ENCODE data around the gene GPX1.
"Not testable (repeated sequence)": the region's sequence is repeated elsewhere in the genome, so short reads cannot be mapped to it uniquely, and the experiment has no call there.

GPX1 gene

DNA sequence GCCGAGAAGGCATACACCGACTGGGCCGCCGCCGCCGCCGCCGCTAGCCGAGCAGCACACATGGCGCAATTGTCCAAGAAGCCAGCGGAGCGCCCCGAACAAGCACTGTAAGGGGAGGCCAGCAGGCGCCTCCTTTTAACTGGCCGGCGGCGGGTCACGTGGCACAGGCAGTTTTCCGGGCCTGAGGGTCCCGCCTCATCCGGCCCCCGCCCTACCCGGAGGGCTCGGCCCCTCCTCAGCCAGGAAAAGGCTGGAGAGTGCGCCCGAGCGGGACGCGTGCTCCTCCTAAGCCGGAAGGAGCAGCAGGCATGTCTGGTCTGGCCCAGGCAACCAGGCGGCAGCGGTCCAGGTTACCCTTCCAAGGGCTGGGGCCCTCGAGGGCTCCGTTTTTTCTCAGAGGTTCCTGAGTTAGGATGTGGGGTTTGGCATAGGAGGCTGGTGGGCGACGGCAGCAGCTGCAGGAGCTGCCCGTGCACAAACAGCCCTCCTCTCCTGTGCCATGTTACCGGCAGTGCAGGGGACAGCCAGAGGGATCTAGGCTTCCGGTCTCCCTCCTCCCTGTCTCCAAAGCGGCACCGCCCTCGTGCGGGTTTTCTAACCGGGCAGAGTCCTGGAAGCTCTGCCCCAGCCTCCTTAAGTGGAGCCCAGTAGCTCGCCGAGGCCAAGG is at the start of gene GPX1:
Gene GPX1, minus strand, starts transcription at position 137 of the 667 bp plus-strand sequence. Its CDS starts 75 bp downstream, at position 62.
- peak; percentile 89 for DNase-seq (ENCODE audit: extremely low read depth, insufficient read length)
- Histone ChIP-seq H3K36me3 (ENCODE audit: control insufficient read depth, insufficient read depth, low read length) (peaks cover 18% of the 10 kb centered on the region), H3K4me3 (replicated peaks; ENCODE audit: low read depth, low read length) (peak within 1 kb of the TSS; percentile 93), H3K27me3 (replicated peaks; ENCODE audit: control insufficient read depth, insufficient read depth, low read length) (no peaks in the 10 kb centered on the region)
- TF ChIP-seq, protein P1, sequence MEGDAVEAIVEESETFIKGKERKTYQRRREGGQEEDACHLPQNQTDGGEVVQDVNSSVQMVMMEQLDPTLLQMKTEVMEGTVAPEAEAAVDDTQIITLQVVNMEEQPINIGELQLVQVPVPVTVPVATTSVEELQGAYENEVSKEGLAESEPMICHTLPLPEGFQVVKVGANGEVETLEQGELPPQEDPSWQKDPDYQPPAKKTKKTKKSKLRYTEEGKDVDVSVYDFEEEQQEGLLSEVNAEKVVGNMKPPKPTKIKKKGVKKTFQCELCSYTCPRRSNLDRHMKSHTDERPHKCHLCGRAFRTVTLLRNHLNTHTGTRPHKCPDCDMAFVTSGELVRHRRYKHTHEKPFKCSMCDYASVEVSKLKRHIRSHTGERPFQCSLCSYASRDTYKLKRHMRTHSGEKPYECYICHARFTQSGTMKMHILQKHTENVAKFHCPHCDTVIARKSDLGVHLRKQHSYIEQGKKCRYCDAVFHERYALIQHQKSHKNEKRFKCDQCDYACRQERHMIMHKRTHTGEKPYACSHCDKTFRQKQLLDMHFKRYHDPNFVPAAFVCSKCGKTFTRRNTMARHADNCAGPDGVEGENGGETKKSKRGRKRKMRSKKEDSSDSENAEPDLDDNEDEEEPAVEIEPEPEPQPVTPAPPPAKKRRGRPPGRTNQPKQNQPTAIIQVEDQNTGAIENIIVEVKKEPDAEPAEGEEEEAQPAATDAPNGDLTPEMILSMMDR (IDR thresholded peaks at IDR 0.05; ENCODE audit: insufficient read depth, low read length, poor library complexity, severe bottlenecking), result no peak

- TF ChIP-seq, protein P1 (IDR thresholded peaks at IDR 0.05; ENCODE audit: insufficient read depth, low read length, poor library complexity, severe bottlenecking), result no peak
- H3K36me3 ChIP-seq (ENCODE audit: control insufficient read depth, insufficient read depth, low read length), result peaks cover 1% of the 10 kb centered on the region
- no peak overlapping the region for H3K4me3 ChIP-seq (replicated peaks; ENCODE audit: low read depth, low read length)
- H3K27me3 ChIP-seq (replicated peaks; ENCODE audit: control insufficient read depth, insufficient read depth, low read length), result no peaks in the 10 kb centered on the region
- no peak for DNase-seq (ENCODE audit: extremely low read depth, insufficient read length)
Measured at GRCh38 chr3:49406571-49407565, 48.7 kb upstream of the GPX1 start.

DNA sequence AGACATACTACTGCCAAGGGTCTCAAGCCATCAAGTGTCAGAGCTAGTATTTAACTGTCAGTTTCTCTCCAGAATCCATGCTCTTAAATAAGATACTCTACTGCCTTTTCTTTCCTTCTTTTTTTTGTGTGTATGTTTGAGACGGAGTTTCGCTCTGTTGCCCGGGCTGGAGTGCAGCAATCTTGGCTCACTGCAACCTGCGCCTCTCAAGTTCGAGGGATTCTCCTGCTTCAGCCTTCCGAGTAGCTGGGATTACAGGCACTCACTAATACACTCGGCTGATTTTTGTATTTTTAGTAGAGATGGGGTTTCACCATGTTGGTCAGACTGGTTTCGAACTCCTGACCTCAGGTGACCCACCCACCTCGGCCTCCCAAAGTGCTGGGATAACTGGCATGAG is 47.4 kb upstream of the GPX1 start:
- not testable (repeated sequence) for H3K27me3 ChIP-seq (replicated peaks; ENCODE audit: control insufficient read depth, insufficient read depth, low read length); H3K4me3 ChIP-seq (replicated peaks; ENCODE audit: low read depth, low read length); DNase-seq (ENCODE audit: extremely low read depth, insufficient read length); H3K36me3 ChIP-seq (ENCODE audit: control insufficient read depth, insufficient read depth, low read length)

- Histone ChIP-seq H3K4me3 (replicated peaks; ENCODE audit: low read depth, low read length) (no peak overlapping the region), H3K27me3 (replicated peaks; ENCODE audit: control insufficient read depth, insufficient read depth, low read length) (no peaks in the 10 kb centered on the region), H3K36me3 (ENCODE audit: control insufficient read depth, insufficient read depth, low read length) (peaks cover 1% of the 10 kb centered on the region)
- no peak for DNase-seq (ENCODE audit: extremely low read depth, insufficient read length)
- TF ChIP-seq, protein P1 (IDR thresholded peaks at IDR 0.05; ENCODE audit: insufficient read depth, low read length, poor library complexity, severe bottlenecking), result no peak
Measured at GRCh38 chr3:49403891-49404290, 45.7 kb upstream of the GPX1 start.

DNA sequence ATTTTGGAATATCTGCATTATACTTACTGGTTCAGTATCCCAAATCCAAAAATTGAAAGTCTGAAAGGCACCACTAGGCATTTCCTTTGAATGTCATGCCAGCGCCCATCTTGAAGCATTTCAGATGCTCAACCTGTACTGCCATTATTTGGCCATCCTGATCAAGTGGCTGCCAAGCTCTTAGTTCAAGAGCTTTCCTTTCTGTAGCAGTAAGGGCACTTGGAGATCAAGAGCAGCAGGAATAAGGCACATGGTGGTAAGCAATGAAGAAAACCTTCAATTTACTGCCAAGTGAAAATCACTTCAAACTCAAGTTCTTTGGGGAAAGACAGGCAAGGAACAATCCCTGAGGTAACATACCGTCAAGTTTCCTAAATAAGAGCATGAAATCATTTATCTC is 43.6 kb upstream of the GPX1 start:
- Histone ChIP-seq H3K36me3 (ENCODE audit: control insufficient read depth, insufficient read depth, low read length) (peaks cover 1% of the 10 kb centered on the region), H3K27me3 (replicated peaks; ENCODE audit: control insufficient read depth, insufficient read depth, low read length) (no peaks in the 10 kb centered on the region), H3K4me3 (replicated peaks; ENCODE audit: low read depth, low read length) (no peak overlapping the region)
- DNase-seq (ENCODE audit: extremely low read depth, insufficient read length), result no peak
- TF ChIP-seq, protein P1 (IDR thresholded peaks at IDR 0.05; ENCODE audit: insufficient read depth, low read length, poor library complexity, severe bottlenecking), result no peak

DNA sequence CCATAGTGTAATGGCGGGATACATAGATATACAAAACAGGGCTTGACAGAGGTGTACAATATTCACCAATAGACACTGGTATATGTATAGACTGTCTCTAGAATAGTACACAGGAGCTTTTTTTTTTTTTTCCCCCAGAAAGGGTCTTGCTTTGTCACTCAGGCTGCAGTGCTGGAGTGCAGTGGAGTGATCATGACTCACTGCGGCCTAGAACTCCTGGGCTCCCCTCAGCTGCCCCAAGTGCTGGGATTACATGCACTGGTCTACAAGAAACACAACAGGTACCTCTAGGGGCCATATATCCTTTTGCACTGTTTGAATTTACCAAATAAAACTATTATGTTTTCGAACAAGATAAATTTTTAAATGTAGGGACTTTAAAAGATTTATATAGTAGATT is 41.3 kb upstream of the GPX1 start:
- no peak for DNase-seq (ENCODE audit: extremely low read depth, insufficient read length)
- H3K4me3 ChIP-seq (replicated peaks; ENCODE audit: low read depth, low read length), result no peak overlapping the region
- H3K36me3 ChIP-seq (ENCODE audit: control insufficient read depth, insufficient read depth, low read length), result peaks cover 1% of the 10 kb centered on the region
- TF ChIP-seq, protein P1 (IDR thresholded peaks at IDR 0.05; ENCODE audit: insufficient read depth, low read length, poor library complexity, severe bottlenecking), result no peak
- H3K27me3 ChIP-seq (replicated peaks; ENCODE audit: control insufficient read depth, insufficient read depth, low read length), result no peaks in the 10 kb centered on the region
